ENCODE results near the gene EFNA5. TPM values are rescaled to one million over a fixed set of nuclear protein-coding genes. Genes with fewer than 3 reads are reported as not detected.

Gene EFNA5
- total and polyA plus RNA-seq, 5 donors from 2014 or later = 0.73 TPM; not detected in 4

DNA sequence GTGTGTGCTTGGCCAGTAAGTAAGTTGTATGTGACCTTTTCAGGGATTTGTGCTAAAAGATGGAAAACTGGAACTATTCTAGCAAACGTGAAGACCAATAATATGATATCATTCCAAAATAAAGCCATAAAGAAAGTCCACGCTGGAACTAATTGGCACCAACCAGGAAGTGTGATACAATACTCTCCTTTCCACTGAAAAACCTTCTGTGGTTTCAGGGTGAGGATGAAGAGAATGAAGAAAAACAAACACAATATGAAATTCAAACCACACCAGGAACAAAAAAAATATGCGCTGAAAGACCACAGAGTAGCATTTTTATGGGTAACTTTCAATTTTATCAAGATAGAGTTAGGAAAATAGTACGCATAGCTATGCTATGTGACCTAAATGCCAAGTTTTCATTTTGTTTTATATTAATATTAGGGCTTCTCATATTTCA, 105.8 kb downstream of the EFNA5 start:
- no peak for DNase-seq
- peaks cover 4% of the 10 kb centered on the region for H3K27me3 Mint-ChIP-seq
- H3K36me3 Mint-ChIP-seq = no peaks in the 10 kb centered on the region

GRCh38 chr5:107563959-107564544, 106.7 kb downstream of the EFNA5 start:
- Histone ChIP-seq H3K27me3 (ENCODE audit: control insufficient read depth, insufficient read depth, low read length) (peaks cover 2% of the 10 kb centered on the region), H3K36me3 (ENCODE audit: control insufficient read depth, insufficient read depth, low read length) (no peaks in the 10 kb centered on the region), H3K4me3 (ENCODE audit: low read depth, low read length) (no peak overlapping the region), H3K4me1 (ENCODE audit: control insufficient read depth, insufficient read depth, low read length, poor library complexity, severe bottlenecking) (no peaks in the 10 kb centered on the region), H3K27ac (ENCODE audit: insufficient read depth, low read length, poor library complexity, severe bottlenecking) (no peak overlapping the region), H3K9me3 (ENCODE audit: control insufficient read depth in 2 of 2, low read length in 2 of 2) (no peaks in the 10 kb centered on the region)
- no peak for DNase-seq
- Mint-ChIP-seq H3K27me3 (peaks cover 13% of the 10 kb centered on the region), H3K4me3 (no peak overlapping the region), H3K9me3 (peaks cover 0 to 2% (median 0%) of the 10 kb centered on the region in 7 donors), H3K36me3 (no peaks in the 10 kb centered on the region), H3K4me1 (no peaks in the 10 kb centered on the region), H3K27ac (no peak overlapping the region)
- ATAC-seq (ENCODE audit: low read depth in 2 of 2) = no peak

More for the DNA sequence above, 105.8 kb downstream of the EFNA5 start:
- no peaks in the 10 kb centered on the region for H3K36me3 ChIP-seq (ENCODE audit: control insufficient read depth, insufficient read depth, low read length)
- no peak overlapping the region for H3K4me3 ChIP-seq (ENCODE audit: low read depth, low read length)
- Mint-ChIP-seq H3K9me3 (peaks cover 0 to 2% (median 0%) of the 10 kb centered on the region in 7 donors), H3K27ac (no peak overlapping the region), H3K4me3 (no peak overlapping the region), H3K4me1 (no peaks in the 10 kb centered on the region)
- no peak overlapping the region for H3K27ac ChIP-seq (ENCODE audit: insufficient read depth, low read length, poor library complexity, severe bottlenecking)
- H3K9me3 ChIP-seq (ENCODE audit: control insufficient read depth in 2 of 2, low read length in 2 of 2) = no peaks in the 10 kb centered on the region
- ATAC-seq (ENCODE audit: low read depth in 2 of 2) = no peak
- no peaks in the 10 kb centered on the region for H3K4me1 ChIP-seq (ENCODE audit: control insufficient read depth, insufficient read depth, low read length, poor library complexity, severe bottlenecking)
- peaks cover 2% of the 10 kb centered on the region for H3K27me3 ChIP-seq (ENCODE audit: control insufficient read depth, insufficient read depth, low read length)

- H3K27ac Mint-ChIP-seq = no peak overlapping the region
- H3K36me3 Mint-ChIP-seq = no peaks in the 10 kb centered on the region
- Histone ChIP-seq H3K4me3 (ENCODE audit: low read depth, low read length) (no peak overlapping the region), H3K9me3 (ENCODE audit: control insufficient read depth in 2 of 2, low read length in 2 of 2) (no peaks in the 10 kb centered on the region), H3K36me3 (ENCODE audit: control insufficient read depth, insufficient read depth, low read length) (no peaks in the 10 kb centered on the region), H3K27ac (ENCODE audit: insufficient read depth, low read length, poor library complexity, severe bottlenecking) (no peak overlapping the region), H3K4me1 (ENCODE audit: control insufficient read depth, insufficient read depth, low read length, poor library complexity, severe bottlenecking) (no peaks in the 10 kb centered on the region), H3K27me3 (ENCODE audit: control insufficient read depth, insufficient read depth, low read length) (no peaks in the 10 kb centered on the region)
- H3K9me3 Mint-ChIP-seq = peaks cover 0 to 2% (median 0%) of the 10 kb centered on the region in 7 donors
- H3K4me1 Mint-ChIP-seq = no peaks in the 10 kb centered on the region
- no peak for ATAC-seq (ENCODE audit: low read depth in 2 of 2)
- no peak overlapping the region for H3K4me3 Mint-ChIP-seq
- H3K27me3 Mint-ChIP-seq = peaks cover 21% of the 10 kb centered on the region
- DNase-seq = no peak
Measured at GRCh38 chr5:107560377-107560776, 110.4 kb downstream of the EFNA5 start.

DNA sequence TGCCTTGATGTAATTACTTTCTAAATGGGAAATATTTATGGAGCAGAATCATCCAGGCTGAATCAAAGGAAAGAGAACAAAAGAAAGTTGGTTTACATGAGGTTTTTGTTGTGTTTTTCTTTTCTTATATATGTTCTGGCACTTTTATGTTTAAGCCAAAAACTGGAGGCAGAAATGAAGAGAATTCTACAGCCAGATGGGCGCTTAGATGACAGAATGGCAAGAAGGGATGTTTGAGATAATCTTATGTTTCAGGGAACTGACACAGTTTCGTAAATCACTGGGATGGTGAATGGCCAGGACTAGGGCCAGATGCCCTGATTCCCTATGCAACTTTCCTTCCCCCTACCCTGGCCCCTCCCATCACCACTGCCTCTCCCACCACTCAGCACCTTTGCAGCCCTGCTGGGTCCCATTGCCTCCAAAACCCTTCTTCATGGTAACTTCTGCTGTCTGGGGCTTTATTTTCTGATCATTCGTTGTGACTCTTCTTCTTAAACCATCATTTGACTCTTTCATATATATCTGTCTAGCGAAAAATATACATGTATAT, 111.8 kb downstream of the EFNA5 start:
- Mint-ChIP-seq H3K4me1 (no peaks in the 10 kb centered on the region), H3K36me3 (no peaks in the 10 kb centered on the region), H3K4me3 (no peak overlapping the region), H3K9me3 (peaks cover 0 to 2% (median 0%) of the 10 kb centered on the region in 7 donors), H3K27ac (no peak overlapping the region), H3K27me3 (peaks cover 21% of the 10 kb centered on the region)
- DNase-seq (no peak), ATAC-seq (ENCODE audit: low read depth in 2 of 2) (no peak)
- no peaks in the 10 kb centered on the region for H3K4me1 ChIP-seq (ENCODE audit: control insufficient read depth, insufficient read depth, low read length, poor library complexity, severe bottlenecking)
- H3K36me3 ChIP-seq (ENCODE audit: control insufficient read depth, insufficient read depth, low read length) = no peaks in the 10 kb centered on the region
- no peak overlapping the region for H3K27ac ChIP-seq (ENCODE audit: insufficient read depth, low read length, poor library complexity, severe bottlenecking)
- no peaks in the 10 kb centered on the region for H3K9me3 ChIP-seq (ENCODE audit: control insufficient read depth in 2 of 2, low read length in 2 of 2)
- H3K27me3 ChIP-seq (ENCODE audit: control insufficient read depth, insufficient read depth, low read length) = no peaks in the 10 kb centered on the region
- no peak overlapping the region for H3K4me3 ChIP-seq (ENCODE audit: low read depth, low read length)

DNA sequence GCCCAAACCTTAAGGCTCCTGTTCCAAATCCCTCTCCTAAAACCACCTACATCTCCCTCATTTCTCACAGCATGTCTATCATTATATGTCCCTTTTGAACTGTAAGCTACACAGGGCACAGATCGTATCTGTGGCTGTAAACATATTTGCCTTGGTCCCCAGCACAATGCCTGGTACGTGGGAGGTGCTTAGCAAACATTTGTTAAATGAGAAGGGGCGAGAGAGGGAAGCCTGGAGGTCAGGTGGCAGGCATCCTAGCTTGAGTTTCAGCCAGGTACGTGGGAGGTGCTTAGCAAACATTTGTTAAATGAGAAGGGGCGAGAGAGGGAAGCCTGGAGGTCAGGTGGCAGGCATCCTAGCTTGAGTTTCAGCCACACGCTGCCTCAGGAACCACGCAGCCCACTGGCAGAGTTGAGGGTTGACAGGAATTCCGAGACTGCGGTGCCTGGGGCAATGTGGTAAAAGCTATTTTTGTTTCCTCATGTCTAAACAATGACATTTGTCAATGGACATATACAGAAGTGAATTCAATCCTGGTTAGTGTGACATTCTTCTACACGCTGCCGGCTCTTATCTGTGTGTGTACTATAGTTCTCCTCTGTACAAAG, 113.6 kb downstream of the EFNA5 start:
- ATAC-seq (ENCODE audit: low read depth in 2 of 2) = no peak

GRCh38 chr5:107556575-107556974, 114.2 kb downstream of the EFNA5 start:
- DNase-seq (no peak), ATAC-seq (ENCODE audit: low read depth in 2 of 2) (no peak)
- H3K4me3 ChIP-seq (ENCODE audit: low read depth, low read length) = no peak overlapping the region
- no peak overlapping the region for H3K27ac Mint-ChIP-seq
- no peaks in the 10 kb centered on the region for H3K27me3 ChIP-seq (ENCODE audit: control insufficient read depth, insufficient read depth, low read length)
- no peaks in the 10 kb centered on the region for H3K36me3 ChIP-seq (ENCODE audit: control insufficient read depth, insufficient read depth, low read length)
- no peak overlapping the region for H3K4me3 Mint-ChIP-seq
- no peaks in the 10 kb centered on the region for H3K4me1 ChIP-seq (ENCODE audit: control insufficient read depth, insufficient read depth, low read length, poor library complexity, severe bottlenecking)
- peaks cover 0 to 2% (median 0%) of the 10 kb centered on the region in 7 donors for H3K9me3 Mint-ChIP-seq
- no peak overlapping the region for H3K27ac ChIP-seq (ENCODE audit: insufficient read depth, low read length, poor library complexity, severe bottlenecking)
- H3K36me3 Mint-ChIP-seq = no peaks in the 10 kb centered on the region
- no peaks in the 10 kb centered on the region for H3K9me3 ChIP-seq (ENCODE audit: control insufficient read depth in 2 of 2, low read length in 2 of 2)
- no peaks in the 10 kb centered on the region for H3K4me1 Mint-ChIP-seq
- peaks cover 21% of the 10 kb centered on the region for H3K27me3 Mint-ChIP-seq

More for the DNA sequence above, 113.6 kb downstream of the EFNA5 start:
- H3K4me1 Mint-ChIP-seq = no peaks in the 10 kb centered on the region
- H3K9me3 Mint-ChIP-seq = peaks cover 0 to 2% (median 0%) of the 10 kb centered on the region in 7 donors
- H3K27ac ChIP-seq (ENCODE audit: insufficient read depth, low read length, poor library complexity, severe bottlenecking) = no peak overlapping the region
- no peaks in the 10 kb centered on the region for H3K27me3 ChIP-seq (ENCODE audit: control insufficient read depth, insufficient read depth, low read length)
- no peak overlapping the region for H3K4me3 Mint-ChIP-seq
- no peak for DNase-seq
- no peaks in the 10 kb centered on the region for H3K4me1 ChIP-seq (ENCODE audit: control insufficient read depth, insufficient read depth, low read length, poor library complexity, severe bottlenecking)
- H3K27me3 Mint-ChIP-seq = peaks cover 21% of the 10 kb centered on the region
- no peaks in the 10 kb centered on the region for H3K9me3 ChIP-seq (ENCODE audit: control insufficient read depth in 2 of 2, low read length in 2 of 2)
- H3K4me3 ChIP-seq (ENCODE audit: low read depth, low read length) = no peak overlapping the region
- no peaks in the 10 kb centered on the region for H3K36me3 Mint-ChIP-seq
- H3K27ac Mint-ChIP-seq = no peak overlapping the region
- no peaks in the 10 kb centered on the region for H3K36me3 ChIP-seq (ENCODE audit: control insufficient read depth, insufficient read depth, low read length)

GRCh38 chr5:107555425-107556090, 115.2 kb downstream of the EFNA5 start:
- Histone ChIP-seq H3K9me3 (ENCODE audit: control insufficient read depth in 2 of 2, low read length in 2 of 2) (no peaks in the 10 kb centered on the region), H3K4me3 (ENCODE audit: low read depth, low read length) (no peak overlapping the region), H3K4me1 (ENCODE audit: control insufficient read depth, insufficient read depth, low read length, poor library complexity, severe bottlenecking) (no peaks in the 10 kb centered on the region), H3K27me3 (ENCODE audit: control insufficient read depth, insufficient read depth, low read length) (no peaks in the 10 kb centered on the region), H3K36me3 (ENCODE audit: control insufficient read depth, insufficient read depth, low read length) (no peaks in the 10 kb centered on the region), H3K27ac (ENCODE audit: insufficient read depth, low read length, poor library complexity, severe bottlenecking) (no peak overlapping the region)
- ATAC-seq (ENCODE audit: low read depth in 2 of 2) = no peak
- Mint-ChIP-seq H3K4me3 (no peak overlapping the region), H3K9me3 (peaks cover 0 to 1% (median 0%) of the 10 kb centered on the region in 7 donors), H3K27me3 (peaks cover 21% of the 10 kb centered on the region), H3K36me3 (no peaks in the 10 kb centered on the region), H3K4me1 (no peaks in the 10 kb centered on the region), H3K27ac (no peak overlapping the region)
- DNase-seq = no peak

Data from CD4-positive, CD25-positive, alpha-beta regulatory T cell (primary cell).